WTC11 (cell line): Measurements from ENCODE around the gene SOCS6. TPM values are rescaled to one million over a fixed set of nuclear protein-coding genes. Genes with fewer than 3 reads are reported as not detected.

Source experiments
- ATAC-seq: fragments of 200-7000 bp; cut with Tn5 transposase; 2 replicates; pipeline ENCODE4 v1.10.0; 2021; ENCODE audit warnings: mild to moderate bottlenecking, moderate library complexity
- CTCF ChIA-PET: fragments of 300-600 bp; sonication (Branson Sonifier 250); formaldehyde crosslinking; loops from one replicate; lab custom pipeline; 2021; ENCODE audit warnings: antibody characterized with exemption; lab: Charles Lee
- POLR2A ChIA-PET: fragments of 350-600 bp; sonication (Branson Sonifier 250); formaldehyde crosslinking; loops from one replicate; lab custom pipeline; 2021; ENCODE audit warnings: antibody characterized with exemption; lab: Charles Lee
- DNase-seq: peaks from one replicate; pipeline ENCODE4 v3.0.0; 2021; ENCODE audit warnings: low spot score
- H3K27ac Mint-ChIP-seq: 2 replicates; pipeline ENCODE4 v1.8.0; 2021; ENCODE audit warnings: mixed read lengths
- H3K27me3 Mint-ChIP-seq: 2 replicates; pipeline ENCODE4 v1.8.0; 2021; ENCODE audit warnings: low read depth, mild to moderate bottlenecking, moderate library complexity, mixed read lengths
- H3K36me3 Mint-ChIP-seq: 2 replicates; pipeline ENCODE4 v1.8.0; 2021; ENCODE audit warnings: mixed read lengths
- H3K4me1 Mint-ChIP-seq: 2 replicates; pipeline ENCODE4 v1.8.0; 2022; ENCODE audit warnings: mixed read lengths
- H3K4me3 Mint-ChIP-seq: 2 replicates; pipeline ENCODE4 v1.8.0; 2021; ENCODE audit warnings: mild to moderate bottlenecking, moderate library complexity, mixed read lengths
- H3K9me3 Mint-ChIP-seq: 2 replicates; pipeline ENCODE4 v1.8.0; 2021; ENCODE audit warnings: mixed read lengths
- E2F4 ChIP-seq: sonication (generic); formaldehyde crosslinking; IDR thresholded peaks from 2 replicates; pipeline ENCODE4 v1.8.1; 2022; ENCODE audit warnings: low read depth, mild to moderate bottlenecking, moderate library complexity, missing genetic modification reagents, borderline replicate concordance
- E2F5 ChIP-seq: sonication (generic); formaldehyde crosslinking; IDR thresholded peaks from 2 replicates; pipeline ENCODE4 v1.8.1; 2022; ENCODE audit warnings: mild to moderate bottlenecking, moderate library complexity, missing genetic modification reagents
- ELF4 ChIP-seq: sonication (generic); formaldehyde crosslinking; IDR thresholded peaks from 2 replicates; pipeline ENCODE4 v1.8.1; 2022; ENCODE audit warnings: low read depth, mild to moderate bottlenecking, moderate library complexity, missing genetic modification reagents
- FOXP4 ChIP-seq: sonication (generic); formaldehyde crosslinking; IDR thresholded peaks from 2 replicates; pipeline ENCODE4 v1.8.0; 2022; ENCODE audit warnings: mild to moderate bottlenecking, missing genetic modification reagents
- GRHL2 ChIP-seq: fragments of 250-450 bp; sonication (Bioruptor Pico); IDR thresholded peaks from 2 replicates; pipeline ENCODE4 v1.8.0; 2022; ENCODE audit warnings: mild to moderate bottlenecking, moderate library complexity; ENCODE audit not compliant: insufficient replicate concordance, severe bottlenecking
- HMGXB4 ChIP-seq: sonication (generic); formaldehyde crosslinking; IDR thresholded peaks from 2 replicates; pipeline ENCODE4 v1.8.1; 2023; ENCODE audit warnings: mild to moderate bottlenecking, moderate library complexity, missing genetic modification reagents
- MAX ChIP-seq: sonication (generic); formaldehyde crosslinking; IDR thresholded peaks from 2 replicates; pipeline ENCODE4 v1.8.0; 2022; ENCODE audit warnings: mild to moderate bottlenecking, missing genetic modification reagents
- MXD4 ChIP-seq: fragments of 250-450 bp; sonication (Bioruptor Pico); IDR thresholded peaks from 2 replicates; pipeline ENCODE4 v1.8.0; 2021; ENCODE audit warnings: mild to moderate bottlenecking, moderate library complexity, borderline replicate concordance
- NFATC4 ChIP-seq: fragments of 250-450 bp; sonication (Bioruptor Pico); IDR thresholded peaks from 2 replicates; pipeline ENCODE4 v1.9.0; 2021; ENCODE audit warnings: mild to moderate bottlenecking
- NR2C2 ChIP-seq: sonication (generic); formaldehyde crosslinking; IDR thresholded peaks from 2 replicates; pipeline ENCODE4 v1.8.0; 2022; ENCODE audit warnings: mild to moderate bottlenecking, missing genetic modification reagents
- NR3C1 ChIP-seq: sonication (generic); formaldehyde crosslinking; conservative IDR thresholded peaks from 2 replicates; pipeline ENCODE4 v1.8.1; 2023; ENCODE audit warnings: low read depth, mild to moderate bottlenecking, missing genetic modification reagents
- SMAD3 ChIP-seq: sonication (generic); formaldehyde crosslinking; IDR thresholded peaks from 2 replicates; pipeline ENCODE4 v1.8.0; 2022; ENCODE audit warnings: missing genetic modification reagents, mild to moderate bottlenecking, borderline replicate concordance
- SMAD4 ChIP-seq: sonication (generic); formaldehyde crosslinking; IDR thresholded peaks from 2 replicates; pipeline ENCODE4 v1.8.0; 2022; ENCODE audit warnings: mild to moderate bottlenecking, missing genetic modification reagents
- STAT6 ChIP-seq: sonication (generic); formaldehyde crosslinking; conservative IDR thresholded peaks from 2 replicates; pipeline ENCODE4 v1.8.1; 2023; ENCODE audit warnings: mild to moderate bottlenecking, low read depth, missing genetic modification reagents, moderate library complexity
- TEAD1 ChIP-seq: sonication (generic); formaldehyde crosslinking; IDR thresholded peaks from 2 replicates; pipeline ENCODE4 v1.8.0; 2022; ENCODE audit warnings: mild to moderate bottlenecking, missing genetic modification reagents
- USF1 ChIP-seq: sonication (generic); formaldehyde crosslinking; IDR thresholded peaks from 2 replicates; pipeline ENCODE4 v1.8.0; 2022; ENCODE audit warnings: mild to moderate bottlenecking, missing genetic modification reagents
- ZBTB43 ChIP-seq: sonication (generic); formaldehyde crosslinking; IDR thresholded peaks from 2 replicates; pipeline ENCODE4 v1.8.1; 2023; ENCODE audit warnings: mild to moderate bottlenecking, missing genetic modification reagents
- ZNF219 ChIP-seq: sonication (generic); formaldehyde crosslinking; IDR thresholded peaks from 2 replicates; pipeline ENCODE4 v1.8.0; 2023; ENCODE audit warnings: missing genetic modification reagents, mild to moderate bottlenecking, borderline replicate concordance
- ZNF671 ChIP-seq: fragments of 250-450 bp; sonication (Bioruptor Pico); IDR thresholded peaks from 2 replicates; pipeline ENCODE4 v1.8.0; 2021; ENCODE audit warnings: mild to moderate bottlenecking
- total RNA-seq: library from RNA; stranded (reverse); gene quantifications from 3 replicates; pipeline ENCODE4 v1.2.3, GENCODE V29; 2021

Gene SOCS6
- total RNA-seq, 1 experiment from 2014 or later, result 16.5 TPM

GRCh38 chr18:70280007-70280925 is 8.6 kb upstream of the SOCS6 start:
- peaks cover 4% of the 10 kb centered on the region for H3K4me1 Mint-ChIP-seq
- TF ChIP-seq USF1 (CRISPR knock-in tag) (no peak), MXD4 (no peak), FOXP4 (CRISPR knock-in tag) (no peak), ZNF671 (CRISPR knock-in tag) (no peak), E2F4 (no peak), SMAD4 (CRISPR knock-in tag) (no peak), GRHL2 (no peak), NFATC4 (CRISPR knock-in tag) (no peak), STAT6 (CRISPR knock-in tag) (no peak), NR3C1 (no peak), E2F5 (CRISPR knock-in tag) (no peak), MAX (CRISPR knock-in tag) (no peak), TEAD1 (CRISPR knock-in tag) (no peak)
- TF ChIP-seq, all 79 proteins: peak for 0
- peaks cover 30% of the 10 kb centered on the region for H3K9me3 Mint-ChIP-seq
- peaks cover 9% of the 10 kb centered on the region for H3K36me3 Mint-ChIP-seq
- ChIA-PET POLR2A (no interaction called here), CTCF (no interaction called here)
- ATAC-seq (no peak), DNase-seq (no peak)
- no peak overlapping the region for H3K27ac Mint-ChIP-seq
- H3K27me3 Mint-ChIP-seq, result no peaks in the 10 kb centered on the region; the same call in 1 of the 2 replicates
- no peak overlapping the region for H3K4me3 Mint-ChIP-seq

GRCh38 chr18:70284976-70285620 is 3.7 kb upstream of the SOCS6 start:
- CTCF ChIA-PET, result no interaction called here
- POLR2A ChIA-PET, result no interaction called here
- Mint-ChIP-seq H3K9me3 (peaks cover 23% of the 10 kb centered on the region), H3K4me3 (no peak overlapping the region), H3K4me1 (peaks cover 7% of the 10 kb centered on the region), H3K27me3 (peaks cover 2% of the 10 kb centered on the region), H3K36me3 (peaks cover 7% of the 10 kb centered on the region; the same call in 1 of the 2 replicates), H3K27ac (no peak overlapping the region)
- no peak for ATAC-seq
- no peak for DNase-seq
- no peak for TF ChIP-seq USF1 (CRISPR knock-in tag)
- no peak for TF ChIP-seq HMGXB4 (CRISPR knock-in tag)
- no peak for TF ChIP-seq ZBTB43
- no peak for TF ChIP-seq ZNF219 (CRISPR knock-in tag)
- no peak for TF ChIP-seq ELF4
- no peak for TF ChIP-seq NR2C2 (CRISPR knock-in tag)
- TF ChIP-seq SMAD3, result no peak
